K562 (cell line): ENCODE data around the gene FSCN2. TPM values are rescaled to one million over a fixed set of nuclear protein-coding genes. Genes with fewer than 3 reads are reported as not detected.

Source experiments
- ETV5 ChIP-seq: sonication (generic); formaldehyde crosslinking; IDR thresholded peaks from 2 replicates; pipeline ENCODE4 v1.4.0; 2020; ENCODE audit warnings: low read depth, mild to moderate bottlenecking, missing genetic modification reagents
- GATA2 ChIP-seq: sonication (generic); formaldehyde crosslinking; IDR thresholded peaks from 2 replicates; pipeline ENCODE4 v1.4.0; 2020; ENCODE audit warnings: mild to moderate bottlenecking, missing genetic modification reagents
- MAZ ChIP-seq, 2 experiments: fragments of 450-650 bp in 1 of 2; sonication (generic) in 1 of 2; formaldehyde crosslinking; IDR thresholded peaks in 1 of 2; conservative IDR thresholded peaks in 1 of 2; 2 replicates each; pipeline versions ENCODE4 v1.4.0 to v1.5.0; 2020; ENCODE audit warnings: mild to moderate bottlenecking in 1 of 2, missing genetic modification reagents in 1 of 2
- MEIS2 ChIP-seq: fragments of 450-650 bp; IDR thresholded peaks from 2 replicates; pipeline ENCODE4 v1.6.1; 2014; ENCODE audit warnings: mild to moderate bottlenecking; ENCODE audit not compliant: partially characterized antibody
- NONO ChIP-seq, 2 experiments: fragments of 200-400 bp in 1 of 2; fragments of 450-650 bp in 1 of 2; formaldehyde crosslinking in 1 of 2; IDR thresholded peaks; 2 replicates each; pipeline ENCODE4 v1.6.1; 2017; ENCODE audit warnings: low read depth in 2 of 2, mild to moderate bottlenecking in 2 of 2, moderate library complexity in 2 of 2, low read length in 1 of 2
- POLR2H ChIP-seq: IDR thresholded peaks from 2 replicates; pipeline ENCODE4 v1.6.1; 2016; ENCODE audit warnings: missing genetic modification characterization, low read depth, mild to moderate bottlenecking, control low read depth, missing compliant biosample characterization, moderate library complexity
- POU5F1 ChIP-seq: fragments of 150-350 bp; IDR thresholded peaks from 2 replicates; pipeline ENCODE4 v1.6.1; 2014; ENCODE audit warnings: borderline replicate concordance, low read length, low read depth, mild to moderate bottlenecking; ENCODE audit not compliant: partially characterized antibody
- SRF ChIP-seq, 2 experiments: fragments of 250-450, 450-650 bp in 1 of 2; sonication (Bioruptor Pico) in 1 of 2; sonication (generic) in 1 of 2; formaldehyde crosslinking; IDR thresholded peaks; 2 replicates each; pipeline versions ENCODE4 v1.5.0 to v1.5.1; 2020 to 2022; ENCODE audit warnings: mild to moderate bottlenecking in 1 of 2, missing genetic modification reagents in 1 of 2
- STAT5B ChIP-seq: fragments of 250-450 bp; sonication (Bioruptor Pico); IDR thresholded peaks from 2 replicates; pipeline ENCODE4 v1.8.0; 2021; ENCODE audit warnings: mild to moderate bottlenecking, inconsistent platforms
- YBX1 ChIP-seq: fragments of 450-650 bp; IDR thresholded peaks from 2 replicates; pipeline ENCODE4 v1.7.1; 2016; ENCODE audit warnings: mild to moderate bottlenecking
- ZC3H4 ChIP-seq: sonication (generic); formaldehyde crosslinking; IDR thresholded peaks from 2 replicates; pipeline ENCODE4 v1.9.0; 2021; ENCODE audit warnings: missing genetic modification reagents, borderline replicate concordance
- ZNF217 ChIP-seq: sonication (generic); formaldehyde crosslinking; IDR thresholded peaks from 2 replicates; pipeline ENCODE4 v1.8.0; 2022; ENCODE audit warnings: mild to moderate bottlenecking, missing genetic modification reagents
- ZNF3 ChIP-seq: fragments of 250-450 bp; sonication (Bioruptor Pico); IDR thresholded peaks from 2 replicates; pipeline ENCODE4 v1.5.0; 2021; ENCODE audit warnings: mild to moderate bottlenecking, moderate library complexity
- ZNF583 ChIP-seq: fragments of 250-450 bp; sonication (Bioruptor Pico); IDR thresholded peaks from 2 replicates; pipeline ENCODE4 v1.4.0; 2020
- ZNF695 ChIP-seq: fragments of 450-650 bp; formaldehyde crosslinking; IDR thresholded peaks from 2 replicates; pipeline ENCODE4 v1.4.0; 2020; ENCODE audit warnings: mild to moderate bottlenecking, moderate library complexity
- ZNF785 ChIP-seq: fragments of 250-450 bp; sonication (Bioruptor Pico); IDR thresholded peaks from 2 replicates; pipeline ENCODE4 v1.4.0; 2020; ENCODE audit warnings: mild to moderate bottlenecking
- polyA plus RNA-seq, 8 experiments: library from polyadenylated mRNA; depleted of rRNA in 4 of 8; stranded (reverse) in 5 of 8; unstranded in 3 of 8; fragments of >200 nt; fragmentation: Nextera tagmentation in 2 of 8; fragmentation: Illumina TruSeq in 1 of 8; extraction: Ambion mirVana in 2 of 8; extraction: Trizol in 1 of 8; gene quantifications; 2 replicates each; pipeline versions ENCODE4 v1.2.1 to v1.2.3, GENCODE V29; 2011 to 2014; ENCODE audit warnings: inconsistent platforms in 1 of 8, missing spikeins in 1 of 8
- total RNA-seq, 7 experiments: library from RNA; depleted of rRNA in 6 of 7; stranded (reverse); fragments of >200 nt in 6 of 7; fragmentation: Illumina TruSeq in 2 of 7; extraction: Trizol in 2 of 7; gene quantifications; 2 replicates each; pipeline versions ENCODE4 v1.2.1 to v1.2.3, GENCODE V29; 2011 to 2021; ENCODE audit warnings: low replicate concordance in 1 of 7
- TF ChIP-seq, protein P1 (sequence below): sonication (generic); formaldehyde crosslinking; IDR thresholded peaks from 2 replicates; pipeline ENCODE4 v1.8.1; 2023; ENCODE audit warnings: mild to moderate bottlenecking, missing genetic modification reagents
- TF ChIP-seq, protein P2 (sequence below): fragments of 250-450 bp; sonication (Bioruptor Pico); IDR thresholded peaks from 2 replicates; pipeline ENCODE4 v1.5.0; 2020; ENCODE audit warnings: mild to moderate bottlenecking, borderline replicate concordance
- TF ChIP-seq, protein P3 (sequence below): fragments of 200-800 bp; sonication (Bioruptor generic); IDR thresholded peaks from 2 replicates; pipeline ENCODE4 v1.6.1; 2017; ENCODE audit warnings: missing genetic modification characterization, missing compliant biosample characterization
- TF ChIP-seq, protein P4 (sequence below), 3 experiments: IDR thresholded peaks in 2 of 3; conservative IDR thresholded peaks in 1 of 3; 2 replicates each; pipeline ENCODE4 v1.5.1; 2011 to 2012; ENCODE audit warnings: low read length in 3 of 3, mild to moderate bottlenecking in 3 of 3, control low read depth in 2 of 3, improper control_type of control experiment in 1 of 3, inconsistent platforms in 1 of 3, low read depth in 1 of 3, mixed read lengths in 1 of 3, moderate library complexity in 1 of 3; ENCODE audit not compliant: insufficient read depth in 2 of 3

FSCN2 gene
- total and polyA plus RNA-seq, 9 of the 15 experiments (the other 6 are each of a cell fraction or from before 2014, with no cell fraction given) = 0.08 TPM; not detected in 8

DNA sequence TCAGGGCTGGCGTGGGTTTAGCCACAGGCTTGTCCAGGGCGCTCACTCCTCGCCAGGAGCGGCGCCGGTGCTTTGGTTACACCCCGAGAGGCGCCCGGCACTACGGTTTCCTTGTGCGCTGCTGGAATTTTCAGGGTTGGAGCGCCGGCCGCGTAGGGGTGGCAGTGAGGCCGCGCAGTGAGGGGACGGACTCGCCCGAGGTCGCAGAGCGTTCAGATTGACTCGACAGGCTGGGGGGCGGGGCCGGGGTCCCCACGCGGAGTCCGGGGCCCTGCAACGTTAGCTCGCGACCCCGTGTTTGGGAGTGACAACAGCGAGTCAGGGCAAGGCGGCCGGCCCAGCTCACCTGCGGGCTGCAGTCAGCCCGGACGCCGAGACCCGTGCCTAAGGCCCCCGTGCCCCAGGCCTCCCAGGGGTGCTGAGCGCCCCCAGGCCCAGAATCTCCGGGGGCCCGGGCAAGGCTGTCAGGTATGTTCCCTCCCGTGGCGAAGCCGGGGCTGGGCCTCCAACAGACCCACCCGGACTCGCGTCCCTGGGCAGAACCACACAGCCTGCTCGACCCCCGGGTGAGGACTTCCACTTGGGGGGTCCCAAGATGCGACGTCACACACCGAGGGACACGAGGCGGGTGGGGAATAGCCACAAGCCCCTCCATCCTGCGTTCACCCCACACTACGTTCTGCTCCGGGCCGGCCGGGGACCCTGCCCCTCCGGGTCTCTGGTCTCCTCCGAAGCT, 14.3 kb upstream of the FSCN2 start (continued):
- TF ChIP-seq MEIS2 (no peak), ZNF785 (CRISPR knock-in tag) (no peak), STAT5B (no peak), ZNF3 (CRISPR knock-in tag) (no peak), ZNF583 (CRISPR knock-in tag) (no peak), ZNF695 (no peak), SRF (CRISPR knock-in tag; IDR thresholded peaks at IDR 0.05) (no peak), POU5F1 (no peak), POLR2H (no peak), MAZ (CRISPR knock-in tag; conservative IDR thresholded peaks at IDR 0.05 in 1 of 2, IDR thresholded peaks at IDR 0.05 in 1 of 2) (no peak), YBX1 (no peak), ETV5 (CRISPR knock-in tag) (no peak), ZNF217 (CRISPR knock-in tag) (no peak), GATA2 (CRISPR knock-in tag) (no peak), NONO (IDR thresholded peaks at IDR 0.05; ENCODE audit: low read depth in 2 of 2, low read length in 1 of 2) (no peak), ZC3H4 (CRISPR knock-in tag) (no peak)
- TF ChIP-seq, protein P1, sequence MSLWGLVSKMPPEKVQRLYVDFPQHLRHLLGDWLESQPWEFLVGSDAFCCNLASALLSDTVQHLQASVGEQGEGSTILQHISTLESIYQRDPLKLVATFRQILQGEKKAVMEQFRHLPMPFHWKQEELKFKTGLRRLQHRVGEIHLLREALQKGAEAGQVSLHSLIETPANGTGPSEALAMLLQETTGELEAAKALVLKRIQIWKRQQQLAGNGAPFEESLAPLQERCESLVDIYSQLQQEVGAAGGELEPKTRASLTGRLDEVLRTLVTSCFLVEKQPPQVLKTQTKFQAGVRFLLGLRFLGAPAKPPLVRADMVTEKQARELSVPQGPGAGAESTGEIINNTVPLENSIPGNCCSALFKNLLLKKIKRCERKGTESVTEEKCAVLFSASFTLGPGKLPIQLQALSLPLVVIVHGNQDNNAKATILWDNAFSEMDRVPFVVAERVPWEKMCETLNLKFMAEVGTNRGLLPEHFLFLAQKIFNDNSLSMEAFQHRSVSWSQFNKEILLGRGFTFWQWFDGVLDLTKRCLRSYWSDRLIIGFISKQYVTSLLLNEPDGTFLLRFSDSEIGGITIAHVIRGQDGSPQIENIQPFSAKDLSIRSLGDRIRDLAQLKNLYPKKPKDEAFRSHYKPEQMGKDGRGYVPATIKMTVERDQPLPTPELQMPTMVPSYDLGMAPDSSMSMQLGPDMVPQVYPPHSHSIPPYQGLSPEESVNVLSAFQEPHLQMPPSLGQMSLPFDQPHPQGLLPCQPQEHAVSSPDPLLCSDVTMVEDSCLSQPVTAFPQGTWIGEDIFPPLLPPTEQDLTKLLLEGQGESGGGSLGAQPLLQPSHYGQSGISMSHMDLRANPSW = no peak
- TF ChIP-seq, protein P2, sequence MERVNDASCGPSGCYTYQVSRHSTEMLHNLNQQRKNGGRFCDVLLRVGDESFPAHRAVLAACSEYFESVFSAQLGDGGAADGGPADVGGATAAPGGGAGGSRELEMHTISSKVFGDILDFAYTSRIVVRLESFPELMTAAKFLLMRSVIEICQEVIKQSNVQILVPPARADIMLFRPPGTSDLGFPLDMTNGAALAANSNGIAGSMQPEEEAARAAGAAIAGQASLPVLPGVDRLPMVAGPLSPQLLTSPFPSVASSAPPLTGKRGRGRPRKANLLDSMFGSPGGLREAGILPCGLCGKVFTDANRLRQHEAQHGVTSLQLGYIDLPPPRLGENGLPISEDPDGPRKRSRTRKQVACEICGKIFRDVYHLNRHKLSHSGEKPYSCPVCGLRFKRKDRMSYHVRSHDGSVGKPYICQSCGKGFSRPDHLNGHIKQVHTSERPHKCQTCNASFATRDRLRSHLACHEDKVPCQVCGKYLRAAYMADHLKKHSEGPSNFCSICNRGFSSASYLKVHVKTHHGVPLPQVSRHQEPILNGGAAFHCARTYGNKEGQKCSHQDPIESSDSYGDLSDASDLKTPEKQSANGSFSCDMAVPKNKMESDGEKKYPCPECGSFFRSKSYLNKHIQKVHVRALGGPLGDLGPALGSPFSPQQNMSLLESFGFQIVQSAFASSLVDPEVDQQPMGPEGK (CRISPR knock-in tag) = no peak
- TF ChIP-seq, protein P3, sequence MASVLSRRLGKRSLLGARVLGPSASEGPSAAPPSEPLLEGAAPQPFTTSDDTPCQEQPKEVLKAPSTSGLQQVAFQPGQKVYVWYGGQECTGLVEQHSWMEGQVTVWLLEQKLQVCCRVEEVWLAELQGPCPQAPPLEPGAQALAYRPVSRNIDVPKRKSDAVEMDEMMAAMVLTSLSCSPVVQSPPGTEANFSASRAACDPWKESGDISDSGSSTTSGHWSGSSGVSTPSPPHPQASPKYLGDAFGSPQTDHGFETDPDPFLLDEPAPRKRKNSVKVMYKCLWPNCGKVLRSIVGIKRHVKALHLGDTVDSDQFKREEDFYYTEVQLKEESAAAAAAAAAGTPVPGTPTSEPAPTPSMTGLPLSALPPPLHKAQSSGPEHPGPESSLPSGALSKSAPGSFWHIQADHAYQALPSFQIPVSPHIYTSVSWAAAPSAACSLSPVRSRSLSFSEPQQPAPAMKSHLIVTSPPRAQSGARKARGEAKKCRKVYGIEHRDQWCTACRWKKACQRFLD = peak; percentile 19; the same call in 1 of the 2 replicates
- TF ChIP-seq, protein P4, sequence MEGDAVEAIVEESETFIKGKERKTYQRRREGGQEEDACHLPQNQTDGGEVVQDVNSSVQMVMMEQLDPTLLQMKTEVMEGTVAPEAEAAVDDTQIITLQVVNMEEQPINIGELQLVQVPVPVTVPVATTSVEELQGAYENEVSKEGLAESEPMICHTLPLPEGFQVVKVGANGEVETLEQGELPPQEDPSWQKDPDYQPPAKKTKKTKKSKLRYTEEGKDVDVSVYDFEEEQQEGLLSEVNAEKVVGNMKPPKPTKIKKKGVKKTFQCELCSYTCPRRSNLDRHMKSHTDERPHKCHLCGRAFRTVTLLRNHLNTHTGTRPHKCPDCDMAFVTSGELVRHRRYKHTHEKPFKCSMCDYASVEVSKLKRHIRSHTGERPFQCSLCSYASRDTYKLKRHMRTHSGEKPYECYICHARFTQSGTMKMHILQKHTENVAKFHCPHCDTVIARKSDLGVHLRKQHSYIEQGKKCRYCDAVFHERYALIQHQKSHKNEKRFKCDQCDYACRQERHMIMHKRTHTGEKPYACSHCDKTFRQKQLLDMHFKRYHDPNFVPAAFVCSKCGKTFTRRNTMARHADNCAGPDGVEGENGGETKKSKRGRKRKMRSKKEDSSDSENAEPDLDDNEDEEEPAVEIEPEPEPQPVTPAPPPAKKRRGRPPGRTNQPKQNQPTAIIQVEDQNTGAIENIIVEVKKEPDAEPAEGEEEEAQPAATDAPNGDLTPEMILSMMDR (IDR thresholded peaks at IDR 0.05 in 2 of 3, conservative IDR thresholded peaks at IDR 0.05 in 1 of 3; ENCODE audit: insufficient read depth in 2 of 3, low read depth in 1 of 3, low read length in 3 of 3) = no peak
